ENCODE measurements around the gene MCCD1.
"Not testable (repeated sequence)": the region's sequence is repeated elsewhere in the genome, so short reads cannot be mapped to it uniquely, and the experiment has no call there.

MCCD1 gene

DNA sequence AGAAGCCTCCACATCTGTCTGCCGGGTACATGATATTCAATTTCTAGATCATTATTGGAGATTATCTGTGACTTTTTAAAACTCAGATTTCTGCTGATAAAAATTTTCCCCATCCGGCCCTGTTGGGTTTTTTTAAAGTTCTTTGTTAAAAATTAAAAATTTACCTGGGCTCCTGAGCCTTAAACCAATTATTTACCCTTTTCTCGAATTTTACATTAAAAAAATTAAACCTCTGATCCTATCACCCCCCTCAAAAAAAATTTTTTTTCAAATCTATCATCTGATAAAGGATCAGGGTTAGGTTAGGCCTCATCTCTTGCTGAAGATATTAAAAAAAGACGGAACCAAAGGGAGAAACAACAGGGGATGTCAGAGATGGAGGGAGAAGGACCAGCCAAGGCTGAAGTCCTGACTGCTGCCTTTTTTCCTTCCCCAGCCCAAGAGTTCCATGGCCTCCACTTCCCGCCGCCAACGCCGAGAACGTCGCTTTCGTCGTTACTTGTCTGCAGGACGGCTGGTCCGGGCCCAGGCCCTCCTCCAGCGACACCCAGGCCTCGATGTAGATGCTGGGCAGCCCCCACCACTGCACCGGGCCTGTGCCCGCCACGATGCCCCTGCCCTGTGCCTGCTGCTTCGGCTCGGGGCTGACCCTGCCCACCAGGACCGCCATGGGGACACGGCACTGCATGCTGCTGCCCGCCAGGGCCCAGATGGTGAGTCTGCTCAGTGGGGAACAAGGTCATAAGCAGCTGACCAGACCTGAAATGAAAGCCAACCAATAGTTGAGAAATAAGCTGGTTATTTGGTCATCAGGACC, 19.2 kb downstream of the MCCD1 start:
- Histone ChIP-seq H3K4me3 (ENCODE audit: low read length) (peak overlapping the region; percentile 87), H3K9ac (ENCODE audit: low read depth, low read length) (peak overlapping the region; percentile 82; the same call in 1 of the 2 replicates), H3K36me3 (ENCODE audit: insufficient read depth, low read depth, low read length) (peaks cover 29% of the 10 kb centered on the region), H3K27ac (ENCODE audit: low read length) (peak overlapping the region; percentile 72), H3K9me3 (ENCODE audit: insufficient read depth, low read depth, low read length) (no peaks in the 10 kb centered on the region), H3K4me1 (ENCODE audit: insufficient read depth, low read length) (peaks cover 6% of the 10 kb centered on the region; the same call in 1 of the 2 replicates), H3K27me3 (ENCODE audit: insufficient read depth, low read length) (no peaks in the 10 kb centered on the region)

DNA sequence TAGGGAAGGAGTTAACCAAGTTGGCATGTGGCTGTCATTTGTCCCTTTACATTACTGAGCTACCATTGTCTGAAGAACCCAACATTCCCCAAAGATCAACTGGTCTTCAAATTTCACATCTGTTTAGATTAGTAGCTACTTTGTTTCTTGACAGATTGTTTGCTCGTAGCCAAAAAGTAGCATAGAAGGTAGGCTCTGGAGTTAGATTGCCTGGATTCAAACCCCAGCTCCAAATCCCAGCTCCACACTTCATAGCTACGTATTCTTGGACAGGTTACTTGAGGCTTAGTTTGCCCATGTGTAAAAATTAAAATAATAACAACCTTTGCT, 19.7 kb downstream of the MCCD1 start:
- H3K4me3 ChIP-seq (ENCODE audit: low read length): peak overlapping the region; percentile 87; the same call in 1 of the 2 replicates
- peak overlapping the region; percentile 82; the same call in 1 of the 2 replicates for H3K9ac ChIP-seq (ENCODE audit: low read depth, low read length)

DNA sequence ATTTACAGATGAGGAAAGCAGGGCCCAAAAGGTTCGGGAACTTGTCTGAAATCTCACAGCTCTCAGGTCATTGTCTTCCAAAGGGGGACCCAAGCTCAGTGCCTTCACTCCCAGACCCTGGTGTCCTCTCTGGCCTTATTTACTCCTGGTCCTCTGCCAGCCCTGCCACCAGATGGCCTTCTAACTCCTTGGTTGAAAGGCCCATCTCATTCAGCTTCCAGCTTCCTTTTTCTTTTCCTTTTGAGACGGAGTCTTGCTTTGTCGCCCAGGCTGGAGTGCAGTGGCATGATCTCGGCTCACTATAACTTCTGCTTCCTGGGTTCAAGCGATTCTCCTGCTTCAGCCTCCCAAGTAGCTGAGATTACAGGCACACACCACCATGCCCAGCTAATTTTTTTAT, 22.6 kb downstream of the MCCD1 start:
- H3K4me1 ChIP-seq (ENCODE audit: insufficient read depth, low read length); H3K27ac ChIP-seq (ENCODE audit: low read length); H3K9me3 ChIP-seq (ENCODE audit: insufficient read depth, low read depth, low read length); H3K27me3 ChIP-seq (ENCODE audit: insufficient read depth, low read length); H3K4me3 ChIP-seq (ENCODE audit: low read length); H3K9ac ChIP-seq (ENCODE audit: low read depth, low read length): not testable (repeated sequence)
- peaks cover 42% of the 10 kb centered on the region for H3K36me3 ChIP-seq (ENCODE audit: insufficient read depth, low read depth, low read length)

More for the DNA sequence above, 19.7 kb downstream of the MCCD1 start:
- H3K4me1 ChIP-seq (ENCODE audit: insufficient read depth, low read length): peaks cover 3% of the 10 kb centered on the region; the same call in 1 of the 2 replicates
- H3K27ac ChIP-seq (ENCODE audit: low read length): no peak overlapping the region
- H3K27me3 ChIP-seq (ENCODE audit: insufficient read depth, low read length): no peaks in the 10 kb centered on the region
- H3K36me3 ChIP-seq (ENCODE audit: insufficient read depth, low read depth, low read length): peaks cover 33% of the 10 kb centered on the region
- H3K9me3 ChIP-seq (ENCODE audit: insufficient read depth, low read depth, low read length): no peaks in the 10 kb centered on the region

DNA sequence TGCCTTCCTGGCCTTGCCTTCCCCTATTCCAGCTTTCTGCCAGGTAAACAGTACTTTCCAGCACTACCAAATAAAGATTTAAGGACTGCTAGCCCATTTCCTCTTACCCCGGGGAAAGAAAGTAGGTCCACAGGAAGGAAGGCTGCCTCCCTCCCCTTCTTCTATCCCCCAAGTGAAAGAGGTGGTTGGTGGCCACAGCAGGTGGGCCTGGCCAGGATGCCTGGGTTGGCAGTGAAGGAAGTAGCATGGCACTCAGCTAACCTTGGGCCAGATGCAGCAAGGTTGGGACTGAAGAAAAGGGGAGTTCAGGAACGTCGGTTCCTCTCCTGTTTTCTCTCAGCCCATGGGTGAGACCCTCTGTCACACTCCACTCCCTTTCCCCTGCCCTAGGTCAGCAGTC, 27.5 kb downstream of the MCCD1 start:
- Histone ChIP-seq H3K36me3 (ENCODE audit: insufficient read depth, low read depth, low read length) (peaks cover 42% of the 10 kb centered on the region), H3K27ac (ENCODE audit: low read length) (no peak overlapping the region), H3K27me3 (ENCODE audit: insufficient read depth, low read length) (no peaks in the 10 kb centered on the region), H3K4me1 (ENCODE audit: insufficient read depth, low read length) (peaks cover 6% of the 10 kb centered on the region; the same call in 1 of the 2 replicates), H3K9me3 (ENCODE audit: insufficient read depth, low read depth, low read length) (no peaks in the 10 kb centered on the region), H3K4me3 (ENCODE audit: low read length) (no peak overlapping the region), H3K9ac (ENCODE audit: low read depth, low read length) (no peak overlapping the region)

DNA sequence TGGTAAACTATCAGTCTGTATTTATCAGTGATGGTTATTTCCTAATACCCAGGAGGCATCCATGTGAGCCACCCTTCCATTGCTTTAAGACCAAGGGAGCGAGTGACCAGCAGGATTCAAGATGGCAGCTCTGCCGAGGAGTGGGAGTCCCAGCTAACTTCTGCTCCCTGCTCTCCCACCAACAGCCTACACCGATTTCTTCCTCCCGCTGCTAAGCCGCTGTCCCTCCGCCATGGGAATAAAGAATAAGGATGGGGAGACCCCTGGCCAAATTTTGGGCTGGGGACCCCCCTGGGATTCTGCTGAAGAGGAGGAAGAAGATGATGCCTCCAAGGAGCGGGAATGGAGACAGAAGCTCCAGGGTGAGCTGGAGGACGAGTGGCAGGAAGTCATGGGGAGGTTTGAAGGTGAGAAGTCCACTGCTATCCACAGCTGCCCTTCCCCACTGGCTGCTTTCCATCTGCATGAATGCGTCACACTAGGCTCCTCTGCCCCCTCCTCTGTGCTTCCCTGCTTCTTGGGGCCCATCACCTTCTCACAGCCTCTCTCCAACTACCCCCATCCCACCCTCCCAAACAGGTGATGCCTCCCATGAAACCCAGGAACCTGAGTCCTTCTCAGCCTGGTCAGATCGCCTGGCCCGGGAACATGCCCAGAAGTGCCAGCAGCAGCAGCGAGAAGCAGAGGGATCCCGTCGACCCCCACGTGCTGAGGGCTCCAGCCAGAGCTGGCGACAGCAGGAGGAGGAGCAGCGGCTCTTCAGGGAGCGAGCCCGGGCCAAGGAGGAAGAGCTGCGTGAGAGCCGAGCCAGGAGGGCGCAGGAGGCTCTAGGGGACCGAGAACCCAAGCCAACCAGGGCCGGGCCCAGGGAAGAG, 28.9 kb downstream of the MCCD1 start:
- Histone ChIP-seq H3K9me3 (ENCODE audit: insufficient read depth, low read depth, low read length) (no peaks in the 10 kb centered on the region), H3K4me1 (ENCODE audit: insufficient read depth, low read length) (peaks cover 6% of the 10 kb centered on the region; the same call in 1 of the 2 replicates), H3K27ac (ENCODE audit: low read length) (no peak overlapping the region), H3K36me3 (ENCODE audit: insufficient read depth, low read depth, low read length) (peaks cover 42% of the 10 kb centered on the region), H3K27me3 (ENCODE audit: insufficient read depth, low read length) (no peaks in the 10 kb centered on the region), H3K4me3 (ENCODE audit: low read length) (no peak overlapping the region), H3K9ac (ENCODE audit: low read depth, low read length) (no peak overlapping the region)

DNA sequence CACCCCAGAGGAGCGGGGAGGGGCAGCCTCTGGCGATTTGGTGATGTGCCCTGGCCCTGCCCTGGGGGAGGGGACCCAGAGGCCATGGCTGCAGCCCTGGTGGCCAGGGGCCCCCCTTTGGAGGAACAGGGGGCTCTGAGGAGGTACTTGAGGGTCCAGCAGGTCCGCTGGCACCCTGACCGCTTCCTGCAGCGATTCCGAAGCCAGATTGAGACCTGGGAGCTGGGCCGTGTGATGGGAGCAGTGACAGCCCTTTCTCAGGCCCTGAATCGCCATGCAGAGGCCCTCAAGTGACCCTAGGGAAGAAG, 29.5 kb downstream of the MCCD1 start:
- H3K9ac ChIP-seq (ENCODE audit: low read depth, low read length): no peak overlapping the region
- H3K27me3 ChIP-seq (ENCODE audit: insufficient read depth, low read length): no peaks in the 10 kb centered on the region
- H3K9me3 ChIP-seq (ENCODE audit: insufficient read depth, low read depth, low read length): no peaks in the 10 kb centered on the region
- peaks cover 40% of the 10 kb centered on the region for H3K36me3 ChIP-seq (ENCODE audit: insufficient read depth, low read depth, low read length)
- peaks cover 6% of the 10 kb centered on the region; the same call in 1 of the 2 replicates for H3K4me1 ChIP-seq (ENCODE audit: insufficient read depth, low read length)
- H3K27ac ChIP-seq (ENCODE audit: low read length): no peak overlapping the region
- no peak overlapping the region for H3K4me3 ChIP-seq (ENCODE audit: low read length)

DNA sequence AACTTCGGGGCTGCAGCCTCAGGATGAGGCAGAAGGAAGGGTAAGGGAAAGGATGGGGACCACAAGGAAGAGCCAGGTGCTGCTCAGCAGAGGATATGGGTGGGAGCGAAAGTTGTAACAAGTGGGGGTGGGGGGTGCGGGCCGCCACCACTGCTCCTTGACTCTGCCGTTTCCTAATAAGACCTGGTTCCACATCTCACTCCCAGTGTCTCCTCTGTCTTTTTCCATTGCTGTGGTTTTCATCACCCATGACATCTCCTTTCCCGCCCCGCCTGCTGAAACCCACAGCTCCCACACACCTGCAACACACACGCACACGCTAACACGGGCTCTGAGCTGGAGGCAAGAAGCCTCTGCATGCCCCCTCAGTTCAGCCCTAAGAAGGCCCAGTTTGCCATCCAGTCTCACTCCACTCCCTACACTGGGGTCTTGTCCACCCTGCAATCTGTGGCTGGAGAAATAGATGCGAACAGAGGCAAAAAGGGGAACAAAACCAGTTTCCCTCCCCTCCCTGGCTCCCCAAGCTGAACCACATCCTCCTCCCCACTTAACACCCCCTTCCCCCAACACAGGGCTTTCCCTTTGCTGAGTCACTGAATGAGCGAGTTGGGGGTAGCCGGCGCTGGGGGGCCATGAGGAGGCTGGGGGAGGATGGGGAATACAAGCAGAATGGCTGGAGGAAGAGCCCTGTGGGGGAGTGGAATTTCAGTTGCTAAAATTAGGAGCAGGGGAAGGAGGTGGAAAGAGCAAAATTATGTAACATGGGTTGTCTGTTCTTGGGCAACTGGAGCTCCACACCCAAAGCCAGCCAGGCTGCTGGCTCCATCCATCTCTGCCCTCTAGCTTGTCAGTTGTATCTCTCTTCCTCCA, 30.1 kb downstream of the MCCD1 start:
- H3K4me1 ChIP-seq (ENCODE audit: insufficient read depth, low read length): peaks cover 6% of the 10 kb centered on the region; the same call in 1 of the 2 replicates
- no peak overlapping the region for H3K4me3 ChIP-seq (ENCODE audit: low read length)
- no peak overlapping the region for H3K27ac ChIP-seq (ENCODE audit: low read length)
- H3K9ac ChIP-seq (ENCODE audit: low read depth, low read length): no peak overlapping the region
- peaks cover 37% of the 10 kb centered on the region for H3K36me3 ChIP-seq (ENCODE audit: insufficient read depth, low read depth, low read length)
- H3K27me3 ChIP-seq (ENCODE audit: insufficient read depth, low read length): no peaks in the 10 kb centered on the region
- no peaks in the 10 kb centered on the region for H3K9me3 ChIP-seq (ENCODE audit: insufficient read depth, low read depth, low read length)

DNA sequence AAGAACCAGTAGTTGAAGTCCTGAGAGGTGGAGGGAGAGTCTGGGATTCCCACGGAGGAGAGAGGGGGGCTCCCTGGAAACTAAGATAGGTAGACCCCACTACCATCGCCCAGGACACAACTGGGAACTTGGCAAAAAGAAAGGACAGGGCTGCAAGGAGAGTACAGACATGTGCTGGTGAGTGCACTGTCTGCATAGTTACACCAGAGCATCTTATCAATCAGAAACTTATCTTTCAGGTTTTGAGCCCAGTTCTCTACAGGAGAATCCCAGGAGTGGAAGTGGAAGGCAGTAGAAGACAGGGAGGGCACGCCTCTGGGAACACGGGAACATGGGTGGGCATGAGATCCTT, 30.8 kb downstream of the MCCD1 start:
- Histone ChIP-seq H3K4me1 (ENCODE audit: insufficient read depth, low read length) (peaks cover 6% of the 10 kb centered on the region; the same call in 1 of the 2 replicates), H3K9me3 (ENCODE audit: insufficient read depth, low read depth, low read length) (no peaks in the 10 kb centered on the region), H3K36me3 (ENCODE audit: insufficient read depth, low read depth, low read length) (peaks cover 33% of the 10 kb centered on the region), H3K4me3 (ENCODE audit: low read length) (no peak overlapping the region), H3K27me3 (ENCODE audit: insufficient read depth, low read length) (no peaks in the 10 kb centered on the region), H3K27ac (ENCODE audit: low read length) (no peak overlapping the region), H3K9ac (ENCODE audit: low read depth, low read length) (no peak overlapping the region)

DNA sequence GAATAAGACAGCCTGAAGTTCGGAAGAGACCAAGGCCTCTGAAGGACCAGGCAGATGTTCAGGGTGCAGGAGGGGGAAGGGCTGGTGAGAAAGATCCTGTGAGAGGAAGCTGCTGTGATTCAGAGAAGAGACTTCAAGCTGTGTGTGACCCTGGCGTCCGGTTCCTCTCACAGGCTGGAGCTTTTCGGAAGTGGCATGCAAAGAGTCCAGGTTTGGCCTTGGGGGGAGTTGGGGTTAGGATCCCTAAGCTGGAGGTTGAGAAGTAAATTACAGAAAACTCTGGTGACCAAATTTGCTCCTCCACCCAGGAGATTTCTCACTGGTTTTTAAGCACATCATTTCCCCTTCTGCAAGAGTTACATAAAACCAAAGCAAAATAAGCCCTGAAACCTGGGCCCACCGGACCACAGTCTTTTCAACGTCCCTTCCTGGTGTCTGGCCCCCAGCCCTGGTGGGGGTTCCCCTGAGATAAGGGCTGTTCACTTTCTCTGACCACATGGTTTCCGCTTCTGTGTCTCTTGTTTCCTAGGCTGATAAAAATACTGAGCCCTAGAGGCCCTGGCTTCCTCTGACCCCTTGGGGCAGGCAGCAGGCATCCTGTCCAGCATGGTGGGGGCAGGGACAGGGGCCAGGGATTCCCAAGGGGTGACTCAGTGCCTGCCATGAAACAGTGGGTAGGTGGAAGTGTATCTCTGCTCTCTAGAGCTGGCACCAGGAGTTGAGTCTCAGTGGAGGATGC, 31.4 kb downstream of the MCCD1 start:
- no peaks in the 10 kb centered on the region for H3K27me3 ChIP-seq (ENCODE audit: insufficient read depth, low read length)
- H3K27ac ChIP-seq (ENCODE audit: low read length): no peak overlapping the region
- H3K4me3 ChIP-seq (ENCODE audit: low read length): no peak overlapping the region
- no peaks in the 10 kb centered on the region for H3K9me3 ChIP-seq (ENCODE audit: insufficient read depth, low read depth, low read length)
- H3K4me1 ChIP-seq (ENCODE audit: insufficient read depth, low read length): peaks cover 6% of the 10 kb centered on the region; the same call in 1 of the 2 replicates
- H3K36me3 ChIP-seq (ENCODE audit: insufficient read depth, low read depth, low read length): peaks cover 29% of the 10 kb centered on the region
- H3K9ac ChIP-seq (ENCODE audit: low read depth, low read length): no peak overlapping the region

DNA sequence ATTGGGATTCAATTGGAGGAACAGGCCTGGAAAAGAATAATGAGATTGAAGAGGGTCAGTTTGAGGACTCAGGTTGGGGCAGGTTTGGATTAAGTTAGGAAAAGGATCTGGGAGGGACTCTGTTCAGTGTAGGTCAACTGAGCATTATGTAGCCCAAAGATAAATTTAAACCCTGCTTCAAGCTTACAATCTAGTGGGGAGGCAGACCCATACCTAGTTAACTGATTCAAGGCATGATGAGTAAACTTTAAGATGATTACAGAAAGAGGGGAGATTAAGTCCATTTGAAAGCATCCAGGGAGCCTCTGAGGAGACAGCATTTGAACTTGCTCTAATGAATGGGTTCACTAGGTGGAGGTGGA, 31.9 kb downstream of the MCCD1 start:
- Histone ChIP-seq H3K36me3 (ENCODE audit: insufficient read depth, low read depth, low read length) (peaks cover 29% of the 10 kb centered on the region), H3K9ac (ENCODE audit: low read depth, low read length) (no peak overlapping the region), H3K4me3 (ENCODE audit: low read length) (no peak overlapping the region), H3K27me3 (ENCODE audit: insufficient read depth, low read length) (no peaks in the 10 kb centered on the region), H3K9me3 (ENCODE audit: insufficient read depth, low read depth, low read length) (no peaks in the 10 kb centered on the region), H3K27ac (ENCODE audit: low read length) (no peak overlapping the region), H3K4me1 (ENCODE audit: insufficient read depth, low read length) (peaks cover 6% of the 10 kb centered on the region; the same call in 1 of the 2 replicates)

All from iPS-20b (cell line).